ENCODE measurements around the gene DENND1A. TPM values are rescaled to one million over a fixed set of nuclear protein-coding genes. Genes with fewer than 3 reads are reported as not detected.
A peak's percentile ranks its signal among the peaks of the same experiment; 100 is the strongest.

Gene DENND1A
- total and polyA plus RNA-seq, 2 of the 13 experiments (the other 11 are each of a cell fraction or from before 2014, with no cell fraction given), result 14.8 to 30.1 TPM

GRCh38 chr9:123534336-123534735 is 395.6 kb downstream of the DENND1A start:
- no peak overlapping the region for H2AFZ ChIP-seq (ENCODE audit: low read length)
- DNase-seq (ENCODE audit: low spot score) (no peak), ATAC-seq (no peak), FAIRE-seq (no peak)
- no peak overlapping the region for H3K9ac ChIP-seq (ENCODE audit: insufficient read depth, low read depth, low read length)
- peaks cover 8% of the 10 kb centered on the region for H3K9me3 ChIP-seq (ENCODE audit: low read length)
- H4K20me1 ChIP-seq (ENCODE audit: insufficient read depth, low read length), result no peaks in the 10 kb centered on the region
- 89% methylated on average over 2 of the region's 2 CpGs for WGBS (ENCODE audit: low lambda C conversion rate)
- no peak overlapping the region for H3K4me2 ChIP-seq (ENCODE audit: low read depth, low read length)
- ChIA-PET POLR2A (no interaction called here), CTCF (ENCODE audit: low intra/inter-chr PET ratio, low total read pairs) (no interaction called here)
- no peak overlapping the region for H3K4me3 ChIP-seq (replicated peaks in 1 of 3; ENCODE audit: insufficient read depth in 1 of 3, low read depth in 2 of 3, low read length in 3 of 3)
- TF ChIP-seq MAFK (conservative IDR thresholded peaks at IDR 0.05 in 1 of 2, IDR thresholded peaks at IDR 0.05 in 1 of 2; ENCODE audit: low read length in 2 of 2), result peak; percentile 44 to 73
- TF ChIP-seq CHCHD3 (CRISPR knock-in tag; IDR thresholded peaks at IDR 0.05), result no peak
- peak; percentile 68 for TF ChIP-seq MAFF (IDR thresholded peaks at IDR 0.05; ENCODE audit: low read depth, low read length)
- H3K4me1 ChIP-seq (ENCODE audit: insufficient read depth, low read length), result peaks cover 7% of the 10 kb centered on the region; the same call in 1 of the 2 replicates
- in situ Hi-C loops (cut with HindIII; ENCODE audit: extremely low pct_ligation_motif_present, low pct_unique_long_range_greater_than_20kb) (no loop called here), intact Hi-C loops (cut with micrococcal nuclease; ENCODE audit: unreplicated experiment) (no loop called here)
- no TSS peak for BruUV-seq (replicated peaks)
- H3K27ac ChIP-seq (ENCODE audit: extremely low read length, insufficient read depth, low read length), result no peak overlapping the region
- H3K27me3 ChIP-seq (ENCODE audit: control insufficient read depth in 1 of 2, insufficient read depth in 2 of 2, low read length in 2 of 2), result no peaks in the 10 kb centered on the region
- H3K79me2 ChIP-seq (ENCODE audit: insufficient read depth, low read length), result no peaks in the 10 kb centered on the region
- H3K36me3 ChIP-seq (replicated peaks in 1 of 2; ENCODE audit: control insufficient read depth in 1 of 2, insufficient read depth in 2 of 2, low read length in 2 of 2), result peaks cover 2 to 6% of the 10 kb centered on the region in 2 experiments; a peak in 3 of 5 replicates

- intact Hi-C loops (cut with micrococcal nuclease; ENCODE audit: unreplicated experiment), result no loop called here
- CTCF ChIA-PET (ENCODE audit: low intra/inter-chr PET ratio, low total read pairs), result no interaction called here
Measured at GRCh38 chr9:123530244-123530643, 399.7 kb downstream of the DENND1A start.

More at GRCh38 chr9:123530244-123530643, 399.7 kb downstream of the DENND1A start:
- no TSS peak for BruUV-seq (replicated peaks)
- DNase-seq (ENCODE audit: low spot score) (no peak), FAIRE-seq (no peak), ATAC-seq (no peak)
- peaks cover 2 to 6% of the 10 kb centered on the region in 2 experiments; a peak in 3 of 5 replicates for H3K36me3 ChIP-seq (replicated peaks in 1 of 2; ENCODE audit: control insufficient read depth in 1 of 2, insufficient read depth in 2 of 2, low read length in 2 of 2)
- no peaks in the 10 kb centered on the region for H4K20me1 ChIP-seq (ENCODE audit: insufficient read depth, low read length)
- no peak overlapping the region for H2AFZ ChIP-seq (ENCODE audit: low read length)
- peaks cover 10% of the 10 kb centered on the region for H3K4me1 ChIP-seq (ENCODE audit: insufficient read depth, low read length)
- H3K9me3 ChIP-seq (ENCODE audit: low read length), result peaks cover 8% of the 10 kb centered on the region
- no peaks in the 10 kb centered on the region for H3K27me3 ChIP-seq (ENCODE audit: control insufficient read depth in 1 of 2, insufficient read depth in 2 of 2, low read length in 2 of 2)
- POLR2A ChIA-PET, result no interaction called here
- TF ChIP-seq ZKSCAN1 (IDR thresholded peaks at IDR 0.05; ENCODE audit: low read length) (no peak), GATA4 (IDR thresholded peaks at IDR 0.05; ENCODE audit: borderline replicate concordance, low read depth) (no peak), ZNF12 (CRISPR knock-in tag; IDR thresholded peaks at IDR 0.05) (no peak), ZFP1 (CRISPR knock-in tag; IDR thresholded peaks at IDR 0.05) (peak; percentile 91; the same call in 1 of the 2 replicates), HNRNPUL1 (IDR thresholded peaks at IDR 0.05; ENCODE audit: low read depth, low read length) (no peak), ZNF770 (CRISPR knock-in tag; IDR thresholded peaks at IDR 0.05) (no peak), AHR (CRISPR knock-in tag; IDR thresholded peaks at IDR 0.05) (no peak)
- no peaks in the 10 kb centered on the region for H3K79me2 ChIP-seq (ENCODE audit: insufficient read depth, low read length)
- WGBS (ENCODE audit: low lambda C conversion rate), result 86% methylated on average over 4 of the region's 4 CpGs
- H3K4me3 ChIP-seq (replicated peaks in 1 of 3; ENCODE audit: insufficient read depth in 1 of 3, low read depth in 2 of 3, low read length in 3 of 3), result no peak overlapping the region
- in situ Hi-C loops (cut with HindIII; ENCODE audit: extremely low pct_ligation_motif_present, low pct_unique_long_range_greater_than_20kb), result no loop called here
- H3K9ac ChIP-seq (ENCODE audit: insufficient read depth, low read depth, low read length), result no peak overlapping the region
- H3K27ac ChIP-seq (ENCODE audit: extremely low read length, insufficient read depth, low read length), result no peak overlapping the region
- H3K4me2 ChIP-seq (ENCODE audit: low read depth, low read length), result no peak overlapping the region
